ENCODE data around the gene RYR3.

Gene RYR3

DNA sequence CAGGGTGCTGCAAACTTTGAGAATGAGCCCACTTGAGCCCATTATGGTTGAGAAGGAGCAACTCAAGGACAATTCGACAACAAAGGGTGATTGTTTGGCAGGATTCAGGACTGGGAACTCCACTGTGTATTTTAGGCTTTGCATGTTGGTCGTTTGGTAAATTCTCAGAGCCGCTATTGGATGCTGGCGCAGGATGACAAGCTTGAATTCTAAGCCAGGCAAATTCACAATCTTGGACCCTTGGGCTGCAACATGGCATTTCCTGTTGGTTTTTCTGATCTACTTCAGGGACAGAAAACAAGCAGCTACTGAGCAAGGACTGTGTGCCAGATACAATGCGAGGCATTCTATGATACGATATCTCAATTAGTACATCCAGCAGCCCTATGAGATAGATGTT, 82.8 kb downstream of the RYR3 start:
- DNase-seq, result no peak

DNA sequence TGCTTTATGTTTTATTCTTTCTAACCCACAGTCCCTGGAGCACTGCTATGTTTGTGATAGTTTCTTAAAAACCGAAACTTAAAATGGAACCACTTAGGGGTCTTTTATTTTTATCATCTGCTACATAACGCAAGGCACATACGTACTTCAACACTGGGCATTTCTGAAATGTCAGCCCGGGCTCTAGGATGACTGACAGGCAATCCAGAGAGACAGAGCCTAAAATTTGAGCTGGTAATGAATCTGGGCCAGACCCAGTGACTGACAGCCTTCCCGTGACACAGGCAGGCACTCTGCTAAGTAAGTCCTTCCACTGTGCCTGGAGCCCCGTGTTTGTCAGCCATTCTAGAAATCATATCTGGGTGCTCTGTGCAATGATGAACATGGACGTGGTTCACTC, 84.6 kb downstream of the RYR3 start:
- DNase-seq, result no peak

DNA sequence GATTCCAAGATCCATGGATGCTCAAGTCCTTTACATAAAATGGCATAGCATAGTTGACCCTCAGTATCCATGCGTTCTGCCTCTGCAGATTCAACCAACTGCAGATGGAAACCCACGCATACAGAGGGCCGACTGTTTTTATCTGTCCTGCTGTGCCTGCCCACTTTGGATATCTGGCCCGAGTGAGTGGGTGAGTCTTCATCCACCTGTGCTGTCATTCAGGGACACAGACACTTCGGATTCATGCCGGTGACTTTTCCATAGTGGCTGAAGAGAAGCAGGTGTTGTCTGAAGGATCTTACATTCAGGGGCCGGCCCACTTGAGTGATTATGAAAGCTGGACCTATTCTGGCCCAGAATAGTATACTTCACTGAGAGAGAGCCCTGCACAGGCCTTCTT, 85.1 kb downstream of the RYR3 start:
- no peak for DNase-seq

DNA sequence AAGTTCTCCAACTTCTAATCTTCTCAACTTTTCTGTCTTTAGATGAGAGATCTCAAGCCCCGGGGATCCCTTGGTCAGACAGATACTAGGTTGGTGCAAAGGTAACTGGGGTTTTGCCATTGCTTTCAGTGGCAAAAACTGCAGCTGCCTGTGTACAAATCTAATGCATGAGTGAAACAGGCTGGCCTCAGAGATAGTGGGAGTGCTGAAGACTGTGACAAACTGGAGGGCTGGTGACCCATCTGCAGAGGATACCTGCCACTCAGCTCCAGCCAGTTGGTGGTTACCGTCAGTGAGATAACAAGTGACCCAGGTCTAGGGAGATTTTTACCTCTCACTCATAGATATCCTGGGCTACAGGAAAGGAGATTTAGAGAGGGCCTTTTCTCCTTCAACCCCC, 85.7 kb downstream of the RYR3 start:
- no peak for DNase-seq

DNA sequence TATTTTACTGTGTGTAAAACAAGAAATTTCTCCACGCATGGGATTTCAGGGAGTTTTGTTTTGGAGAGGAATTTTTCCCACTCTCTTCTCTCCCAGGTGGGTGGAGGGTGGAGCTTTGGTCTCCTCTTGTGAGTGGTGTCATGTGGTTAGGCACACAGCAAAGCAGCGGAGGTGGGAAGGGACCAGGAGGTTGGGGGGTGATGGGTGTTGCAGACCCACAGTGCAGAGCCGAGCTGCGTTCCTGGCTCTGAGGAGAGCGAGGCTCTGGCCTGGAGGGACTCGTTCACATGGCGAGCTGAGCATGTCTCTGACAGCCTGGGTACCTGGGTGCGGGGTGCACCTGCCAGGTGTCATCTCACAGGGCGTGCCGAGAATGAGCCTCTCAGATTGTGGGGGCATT, 87.8 kb downstream of the RYR3 start:
- no peak for DNase-seq

DNA sequence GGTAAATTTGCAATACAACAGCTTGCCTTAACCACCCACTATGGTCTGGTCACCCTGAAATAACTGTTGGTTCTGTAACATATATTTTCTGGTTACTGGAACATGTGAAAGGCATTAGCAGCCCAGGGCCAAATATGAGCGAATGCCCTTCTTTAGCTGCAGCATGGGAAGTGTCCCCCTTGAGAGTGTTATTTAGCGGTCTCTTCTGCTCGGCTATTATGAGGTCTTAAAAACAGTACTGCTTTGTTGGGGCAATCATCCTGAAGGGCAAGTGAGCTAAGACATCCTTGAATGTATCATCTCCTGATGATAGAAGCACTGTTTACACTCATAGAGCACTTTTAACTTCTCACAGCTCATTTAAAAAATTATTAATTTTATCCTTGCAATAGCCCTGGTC, 90.2 kb downstream of the RYR3 start:
- DNase-seq, result no peak

DNA sequence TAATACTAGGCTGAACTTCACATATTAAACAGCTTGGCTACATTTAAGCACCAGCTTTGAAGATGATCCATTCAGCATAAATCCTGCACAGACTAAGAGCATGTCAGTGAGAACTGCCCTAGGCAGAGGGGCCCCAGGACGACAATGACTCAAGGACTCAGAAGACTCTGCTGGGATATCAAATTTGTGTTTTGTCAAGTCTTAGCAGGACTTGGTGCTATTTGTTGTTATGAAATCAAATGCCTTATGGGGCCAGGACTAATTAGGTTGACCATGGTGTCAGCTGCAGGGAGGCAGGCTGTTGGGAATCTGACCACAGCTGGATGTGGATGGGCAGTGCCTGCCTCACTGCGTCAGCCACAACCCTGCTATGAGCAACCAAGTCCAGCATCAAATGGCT, 91.8 kb downstream of the RYR3 start:
- no peak for DNase-seq

DNA sequence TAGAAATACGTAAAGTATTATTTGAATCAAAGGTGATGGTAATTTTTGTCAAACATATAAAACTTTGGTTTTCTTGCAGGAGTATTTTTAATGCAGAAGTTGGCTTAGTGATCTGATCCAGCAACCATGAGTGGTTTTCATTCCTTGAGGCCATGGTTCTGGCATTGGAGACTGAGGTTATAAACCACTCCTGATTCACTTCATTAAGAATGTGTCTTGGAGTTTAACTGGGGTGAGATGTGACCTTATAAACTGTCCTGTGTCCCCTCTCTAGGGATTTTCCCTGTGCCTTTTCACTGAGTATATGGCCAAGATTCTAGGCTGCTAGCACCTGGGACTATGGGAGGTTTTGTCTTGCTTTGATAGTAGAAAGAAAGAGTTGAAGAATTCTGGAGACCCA, 94.3 kb downstream of the RYR3 start:
- DNase-seq, result no peak

DNA sequence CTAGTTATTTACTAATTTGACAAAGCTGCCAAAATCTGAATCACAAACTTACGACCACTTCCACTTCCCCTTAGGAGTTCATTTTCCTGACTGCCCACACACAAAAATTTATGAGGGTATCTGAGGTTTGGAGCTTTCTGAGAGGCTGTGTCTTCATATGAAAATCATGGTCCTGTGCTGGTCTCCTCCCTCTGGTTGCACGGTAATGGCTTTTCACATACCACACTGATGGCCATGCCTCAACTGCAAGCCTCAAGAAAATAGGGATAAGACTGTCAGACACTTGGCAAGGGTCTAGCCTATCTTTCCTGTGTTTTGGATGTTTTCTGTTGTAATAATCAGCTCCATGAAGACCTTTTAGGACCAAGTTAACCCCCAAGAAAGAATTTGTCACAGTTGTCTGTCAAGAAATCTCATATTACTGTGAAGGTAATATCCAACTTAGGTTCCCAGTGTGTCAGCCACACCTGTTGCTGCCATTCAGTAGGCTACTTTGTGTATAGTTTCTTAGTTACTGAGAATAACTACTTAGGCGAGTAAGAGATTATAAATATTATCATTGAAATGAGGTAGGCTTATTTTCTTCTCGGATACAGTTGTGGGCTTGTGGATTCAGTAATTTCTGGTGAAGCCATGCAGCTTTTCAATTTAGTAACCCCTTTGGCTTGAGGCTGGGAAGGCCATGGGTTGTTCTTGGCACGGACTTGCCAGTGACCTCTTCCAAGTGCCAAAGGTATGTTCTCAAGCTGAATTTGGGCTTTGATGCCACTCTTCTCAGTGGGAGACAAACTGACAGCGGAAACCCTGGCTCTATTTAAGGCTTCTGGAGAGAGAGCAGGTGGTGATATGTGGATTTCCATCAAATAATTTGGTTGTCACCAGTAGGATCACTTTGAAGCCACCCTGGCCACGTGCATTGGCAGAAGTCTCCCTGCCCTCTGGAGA, 101.1 kb downstream of the RYR3 start:
- no peak for DNase-seq

DNA sequence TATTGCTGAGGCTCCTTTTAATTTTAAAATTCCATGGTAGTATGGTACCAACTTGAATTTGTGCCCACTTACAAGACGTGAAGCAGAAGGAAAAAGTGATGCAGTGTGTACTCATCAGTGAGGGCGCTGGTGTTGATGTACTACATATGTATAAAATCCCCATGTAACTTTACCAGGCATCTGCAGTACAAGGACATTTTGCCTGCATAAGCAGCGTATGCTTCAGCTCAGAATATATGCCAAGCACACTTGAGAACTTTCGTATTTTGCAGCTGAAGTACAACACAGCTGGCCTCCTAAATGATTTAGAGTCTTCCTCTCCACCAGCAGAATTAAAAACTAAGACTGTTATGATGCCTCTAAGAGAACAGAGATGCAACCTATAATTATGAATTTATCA, 108.9 kb downstream of the RYR3 start:
- DNase-seq, result no peak

DNA sequence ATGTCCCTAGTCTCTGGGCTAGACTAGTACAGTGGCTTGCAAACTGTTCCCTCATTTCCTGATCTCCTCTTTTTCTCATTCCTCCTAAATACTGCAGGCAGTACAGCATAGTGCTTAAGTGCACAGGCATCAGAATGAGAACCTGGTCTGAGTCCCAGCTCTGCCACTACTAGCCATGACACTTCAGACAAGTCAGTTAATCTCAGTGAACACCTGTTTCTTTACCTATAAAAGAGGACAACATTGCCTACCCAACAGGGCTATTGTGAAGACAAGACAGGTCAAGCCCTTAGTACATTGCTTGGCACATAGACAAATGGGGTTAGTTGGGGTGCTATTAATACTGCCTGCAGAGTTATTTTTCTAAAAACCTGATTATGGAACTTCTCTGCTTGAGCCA, 113.3 kb downstream of the RYR3 start:
- no peak for DNase-seq

DNA sequence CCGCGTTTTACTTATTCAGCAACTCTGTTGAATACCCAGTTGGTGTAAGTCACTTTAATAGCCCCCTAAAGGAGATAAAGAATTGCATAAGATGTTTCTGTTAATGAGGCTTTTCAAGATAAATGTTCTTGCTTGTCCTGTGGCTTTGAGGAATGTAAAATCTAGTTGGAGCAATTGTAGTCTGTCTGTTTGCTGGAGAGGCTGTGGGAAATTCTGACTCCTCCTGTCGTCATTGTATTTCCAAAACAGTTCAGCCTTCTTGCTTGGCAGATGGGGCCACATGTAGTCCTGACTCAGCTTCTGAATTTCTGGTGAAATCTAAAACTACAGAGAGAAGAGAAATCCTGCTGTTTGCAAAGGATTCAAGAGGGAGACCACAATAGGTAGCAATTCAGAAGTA, 114.4 kb downstream of the RYR3 start:
- DNase-seq, result no peak

DNA sequence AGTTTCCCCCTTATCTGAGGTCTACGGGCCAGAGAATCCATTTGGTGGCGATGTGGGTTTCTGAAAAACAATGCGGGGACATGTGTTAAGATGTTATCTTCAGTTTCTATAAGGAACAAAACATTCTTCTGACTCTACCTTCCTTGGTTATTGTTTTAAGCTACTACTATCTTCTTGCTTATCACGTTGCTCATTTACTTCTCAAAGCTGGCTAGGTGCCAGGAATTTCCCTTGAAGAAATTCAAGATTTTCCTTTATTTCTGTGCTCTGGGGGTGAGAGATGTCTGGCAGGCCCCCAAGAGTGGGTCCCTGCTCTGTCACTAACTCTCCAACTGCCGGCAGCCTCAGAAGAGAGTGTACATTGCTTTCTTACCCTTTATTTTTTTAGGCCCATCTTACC, 119.8 kb downstream of the RYR3 start:
- DNase-seq, result no peak

DNA sequence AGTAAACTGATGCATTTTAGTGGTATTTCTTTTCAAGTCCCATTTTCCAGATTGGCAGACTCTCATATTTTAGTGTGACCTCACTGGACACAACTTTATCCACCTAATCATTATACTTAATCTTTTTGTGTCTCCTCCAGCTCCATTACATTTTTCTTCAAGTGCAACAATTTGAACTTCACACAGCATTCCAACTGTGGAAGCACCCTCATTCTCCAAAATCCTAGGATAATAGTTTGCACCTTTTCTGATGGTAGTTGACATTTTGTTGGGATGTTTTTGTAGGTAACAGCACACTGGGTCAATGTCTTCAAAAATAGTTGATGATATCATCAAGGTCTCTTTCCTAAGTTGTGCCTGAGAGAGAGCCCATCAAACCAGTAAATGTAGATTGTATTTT, 123.1 kb downstream of the RYR3 start:
- DNase-seq, result no peak

DNA sequence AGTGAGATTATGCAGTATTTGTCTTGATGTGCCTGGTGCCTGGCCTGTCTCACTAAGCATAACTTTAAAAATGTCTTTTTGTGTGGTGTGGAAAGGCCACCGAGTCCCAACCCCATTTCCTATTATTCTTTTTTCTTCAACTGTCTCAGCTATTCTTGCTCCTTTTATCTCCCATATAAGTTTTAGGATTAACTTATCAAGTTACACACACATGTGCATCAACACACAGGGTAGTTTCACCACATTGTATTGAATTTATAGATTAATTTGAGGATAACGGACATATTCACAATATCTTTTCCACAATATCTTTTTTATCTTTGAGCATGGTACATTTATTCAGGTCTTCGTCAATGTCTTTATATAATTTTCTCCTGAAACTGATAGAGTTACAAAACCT, 127.6 kb downstream of the RYR3 start:
- DNase-seq, result no peak

DNA sequence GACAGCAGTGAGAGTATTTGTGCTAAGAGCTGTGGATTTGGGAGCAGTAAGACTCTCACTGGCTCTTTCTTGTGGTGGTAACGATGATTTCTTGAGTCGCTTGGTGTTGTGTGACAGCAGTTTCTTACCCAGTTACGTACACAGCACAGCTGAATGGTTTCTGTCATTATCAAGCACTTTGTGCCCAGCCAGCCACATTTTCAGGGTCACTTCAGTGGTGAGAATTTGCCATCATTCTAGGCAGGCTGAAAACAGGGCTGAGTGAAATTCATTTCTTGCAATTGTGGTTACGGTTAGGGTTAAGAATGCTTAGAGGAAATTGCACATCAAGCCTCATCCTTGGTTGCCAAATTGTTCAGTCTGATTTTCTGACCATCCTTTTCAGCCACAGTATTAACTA, 130.1 kb downstream of the RYR3 start:
- DNase-seq, result no peak

DNA sequence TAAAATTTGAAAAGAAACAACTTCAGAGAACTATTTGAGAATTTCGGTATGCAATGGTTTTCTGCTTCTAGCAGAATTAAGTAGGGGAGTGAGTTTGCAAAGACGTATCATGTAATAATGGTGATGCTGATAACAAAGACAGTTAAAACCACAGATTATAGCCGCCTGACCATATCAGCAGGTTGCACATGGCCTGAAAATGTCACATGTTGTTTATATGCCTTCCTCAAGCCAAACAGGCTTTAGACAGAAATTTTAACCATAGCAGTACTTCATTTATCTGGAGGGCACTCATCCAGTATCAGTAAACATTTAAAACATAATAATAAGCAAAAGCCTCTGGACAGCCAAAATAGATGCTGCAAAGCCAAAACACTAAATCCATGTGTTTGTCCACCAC, 131.7 kb downstream of the RYR3 start:
- DNase-seq, result no peak

DNA sequence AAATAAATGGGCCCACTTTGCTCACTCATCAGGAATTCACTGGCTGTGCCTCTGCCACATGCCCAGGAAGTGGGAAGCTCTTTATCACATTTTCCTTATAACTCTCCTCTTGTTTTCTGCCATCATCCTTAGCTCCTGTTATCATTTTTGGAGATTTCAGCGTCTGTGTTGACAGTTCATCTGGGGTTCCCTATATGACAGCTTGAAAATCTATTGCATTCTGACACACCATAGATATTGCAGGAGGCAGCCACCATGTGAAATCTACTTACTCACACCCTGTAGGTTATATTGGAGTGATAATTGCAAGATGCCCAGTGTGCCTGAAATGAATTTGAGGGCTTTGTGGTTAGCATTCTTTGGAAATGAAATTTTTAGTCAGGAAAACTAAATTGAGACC, 132.9 kb downstream of the RYR3 start:
- DNase-seq, result no peak

DNA sequence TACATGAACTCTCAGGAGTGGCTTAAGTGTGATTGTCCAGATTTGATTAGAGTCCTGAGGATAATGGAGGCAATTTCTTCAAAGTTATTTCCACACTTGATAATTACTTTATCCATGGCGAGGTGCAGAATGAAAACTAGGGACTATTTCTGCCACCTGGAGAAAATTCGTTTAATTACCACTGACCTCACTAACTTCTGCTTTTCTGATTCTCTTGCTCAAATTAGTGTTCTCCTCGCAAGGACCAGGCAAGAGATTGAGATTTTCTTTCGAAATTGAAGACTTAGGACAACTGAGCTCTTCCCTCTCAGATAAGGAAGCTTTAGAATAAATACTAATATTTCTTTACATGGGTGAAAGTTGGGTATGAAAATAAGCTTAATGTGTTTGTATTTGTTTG, 135.2 kb downstream of the RYR3 start:
- DNase-seq, result no peak

DNA sequence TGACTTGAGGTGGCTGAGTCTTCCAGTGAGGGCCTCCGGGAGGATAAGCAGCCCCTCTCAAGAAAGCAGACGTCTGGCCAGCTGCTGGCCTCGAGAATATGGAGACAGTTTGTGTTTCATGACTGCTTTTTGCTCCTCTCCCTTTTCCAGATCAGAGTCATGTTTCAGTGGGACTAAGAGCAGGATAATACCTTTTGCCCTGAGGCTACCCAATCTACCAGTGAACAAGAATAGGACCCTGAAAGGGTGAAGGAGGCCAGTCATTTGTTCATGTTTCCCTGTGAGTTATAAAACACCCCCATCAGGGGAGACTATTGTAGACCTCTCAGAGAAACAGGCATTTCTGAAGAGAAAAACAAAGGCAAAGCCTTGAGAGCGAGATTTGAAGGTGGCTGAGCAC, 137.4 kb downstream of the RYR3 start:
- no peak for DNase-seq

DNA sequence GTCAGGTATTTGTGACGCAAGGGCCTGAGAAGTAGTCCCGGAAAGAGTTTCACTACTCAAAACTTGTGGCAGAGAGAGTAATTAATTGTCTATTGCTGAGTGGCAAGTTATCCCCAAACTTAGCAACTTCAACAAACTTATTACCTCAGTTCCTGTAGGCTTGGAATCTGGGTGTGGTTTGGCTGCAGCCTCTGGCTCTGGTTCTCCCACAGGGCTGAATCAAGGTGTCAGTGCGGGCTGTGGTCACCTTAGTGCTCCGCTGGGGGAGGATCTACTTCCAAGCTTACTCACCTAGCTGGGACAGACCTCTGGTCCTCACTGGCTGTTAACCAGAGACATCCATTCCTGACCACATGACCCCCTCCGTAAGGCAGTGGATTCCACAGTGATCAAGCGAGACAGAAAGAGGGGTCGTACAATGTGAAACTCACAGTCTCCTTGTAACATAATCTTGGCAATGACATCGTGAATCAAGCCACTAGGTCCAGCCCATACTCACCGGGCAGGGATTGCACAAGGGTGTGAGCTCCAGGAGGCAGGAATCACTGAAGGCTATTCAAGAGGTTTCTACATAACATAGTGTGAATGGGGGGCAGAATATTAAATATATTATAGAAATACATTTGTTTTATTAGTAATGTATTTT, 138.3 kb downstream of the RYR3 start:
- DNase-seq, result no peak

DNA sequence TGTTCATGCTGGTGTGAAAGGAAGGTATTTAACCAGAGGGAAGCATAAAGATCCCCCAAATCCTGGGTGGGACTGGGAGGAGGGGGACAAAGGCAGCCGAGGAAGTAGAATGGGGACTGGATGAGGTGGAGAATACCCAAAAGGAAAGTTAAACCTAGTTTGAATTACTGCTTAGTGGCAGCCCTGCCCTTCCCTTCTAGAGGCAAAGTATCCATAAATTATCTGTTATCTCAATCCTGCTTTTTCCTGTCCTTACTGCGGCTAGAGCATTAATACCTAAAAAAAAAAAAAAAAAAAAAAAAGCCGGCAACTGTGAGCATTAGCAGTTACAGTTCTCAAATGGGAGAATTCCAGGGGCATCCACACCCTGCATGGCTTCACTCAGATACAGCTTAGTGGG, 139.0 kb downstream of the RYR3 start:
- DNase-seq, result no peak

DNA sequence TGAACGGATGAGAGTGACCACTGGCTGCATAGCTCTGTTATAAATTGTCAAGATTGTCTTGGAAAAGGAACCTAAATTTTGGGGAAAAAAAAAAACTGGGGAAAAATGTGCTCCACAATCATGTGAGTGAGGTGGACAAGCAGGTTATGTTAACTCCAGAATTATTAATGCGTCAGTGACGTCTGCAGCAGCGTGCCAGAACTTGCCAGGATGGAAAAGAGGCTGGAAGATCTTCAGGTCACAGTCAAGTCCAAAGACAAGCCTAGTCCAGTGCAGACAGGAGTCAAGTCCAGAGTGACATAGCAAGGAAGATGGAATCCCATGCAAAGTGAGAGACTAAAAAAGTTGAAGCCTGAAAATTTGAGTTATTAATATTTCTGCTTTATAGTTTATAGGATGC, 140.6 kb downstream of the RYR3 start:
- no peak for DNase-seq

DNA sequence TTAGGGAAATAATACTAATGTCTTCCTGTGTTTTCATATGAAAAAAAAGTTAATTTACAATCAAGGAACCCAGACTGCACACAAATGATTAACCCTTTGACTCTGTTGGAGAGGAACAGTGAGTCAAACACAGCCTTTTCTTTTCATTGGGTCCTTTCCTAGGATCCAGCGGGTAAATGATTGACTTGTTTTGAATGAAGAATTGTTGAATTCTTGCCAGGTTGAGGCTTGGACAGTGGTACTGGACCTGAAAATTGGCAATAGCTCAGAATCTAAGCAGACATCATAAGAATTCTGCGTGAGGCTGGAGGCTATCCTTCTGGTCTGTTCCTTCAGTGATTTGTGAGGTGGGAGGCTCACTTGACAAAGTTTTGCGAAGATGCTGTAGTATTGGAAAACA, 143.0 kb downstream of the RYR3 start:
- no peak for DNase-seq

DNA sequence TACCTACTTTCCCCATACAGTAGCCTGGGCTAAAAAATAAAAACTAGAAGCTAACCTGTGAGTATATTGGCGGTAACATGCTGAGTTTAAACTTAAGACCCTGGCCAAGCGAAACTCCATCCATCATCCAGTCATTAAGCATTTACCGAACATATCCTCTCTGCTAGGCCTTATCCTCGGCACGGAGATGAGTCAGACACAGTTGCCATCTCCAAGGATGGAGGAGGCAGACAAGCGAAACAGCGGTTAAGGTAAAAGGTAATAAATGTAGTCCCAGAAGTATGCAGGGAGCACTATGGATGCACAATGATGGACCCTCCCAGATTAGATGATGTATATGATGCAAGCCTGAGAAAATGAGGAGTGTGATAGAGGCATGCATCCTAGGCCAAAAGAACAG, 143.6 kb downstream of the RYR3 start:
- DNase-seq, result no peak

Data from CD4-positive, alpha-beta T cell treated with Interleukin-17A for 1 hour (primary cell).